Prostate gland (tissue), 2 donors: ENCODE results near the gene SH3BP4. TPM values are rescaled to one million over a fixed set of nuclear protein-coding genes. Genes with fewer than 3 reads are reported as not detected.

Experiments used
- DNase-seq: peaks from one replicate; pipeline ENCODE4 v3.0.0-alpha.2; 2019; ENCODE audit warnings: low spot score
- H3K27ac ChIP-seq, 2 donors: fragments of 200-600 bp; sonication (generic); 2 replicates each; pipeline ENCODE4 v1.5.1; 2017 to 2019
- H3K27me3 ChIP-seq: fragments of 200-600 bp; sonication (generic); replicated peaks from 2 replicates; pipeline ENCODE4 v1.5.1; 2019; ENCODE audit not compliant: insufficient read depth
- H3K36me3 ChIP-seq, 2 donors: fragments of 200-600 bp; sonication (generic); 1 replicate in 1 of 2; 2 replicates in 1 of 2; pipeline versions ENCODE4 v1.5.1 to v1.8.1; 2017 to 2019
- H3K4me1 ChIP-seq: fragments of 200-600 bp; sonication (generic); replicated peaks from 2 replicates; pipeline ENCODE4 v1.5.1; 2019
- H3K4me3 ChIP-seq, 2 donors: fragments of 200-600 bp; sonication (generic); 2 replicates each; pipeline ENCODE4 v1.5.1; 2017 to 2019
- H3K9me3 ChIP-seq: fragments of 200-600 bp; sonication (generic); 2 replicates; pipeline ENCODE4 v1.5.1; 2017
- CTCF ChIP-seq, 4 experiments: fragments of 200-600 bp in 2 of 4; fragments of 450-650 bp in 2 of 4; sonication (generic) in 2 of 4; IDR thresholded peaks; 1 replicate in 3 of 4; 2 replicates in 1 of 4; pipeline ENCODE4 v1.5.1; 2016 to 2019; ENCODE audit warnings: antibody characterized with exemption in 4 of 4, mild to moderate bottlenecking in 2 of 4, moderate library complexity in 2 of 4
- POLR2A ChIP-seq: fragments of 450-650 bp; IDR thresholded peaks from one replicate; pipeline ENCODE4 v1.6.1; 2016; ENCODE audit warnings: antibody characterized with exemption, mild to moderate bottlenecking
- POLR2AphosphoS5 ChIP-seq: sonication (generic); formaldehyde crosslinking; IDR thresholded peaks from one replicate; pipeline ENCODE4 v1.6.1; 2017; ENCODE audit warnings: antibody characterized with exemption
- WGBS: methylation state at CpG from one replicate; pipeline ENCODE4 v1.1.5; 2018; 5-methylcytosine and 5-hydroxymethylcytosine counted together
- intact Hi-C: fragments of 100-400 bp; cut with DNase I; formaldehyde crosslinking; loops from one replicate; pipeline ENCODE4 v1.14.2; 2022
- total RNA-seq, 2 donors: library from RNA; depleted of rRNA; stranded (reverse); fragments of >200 nt; gene quantifications; one replicate each; pipeline ENCODE4 v1.1.0, GENCODE V29; 2016

Gene SH3BP4
- total RNA-seq, 2 donors from 2014 or later = 86.7 to 134 TPM

DNA sequence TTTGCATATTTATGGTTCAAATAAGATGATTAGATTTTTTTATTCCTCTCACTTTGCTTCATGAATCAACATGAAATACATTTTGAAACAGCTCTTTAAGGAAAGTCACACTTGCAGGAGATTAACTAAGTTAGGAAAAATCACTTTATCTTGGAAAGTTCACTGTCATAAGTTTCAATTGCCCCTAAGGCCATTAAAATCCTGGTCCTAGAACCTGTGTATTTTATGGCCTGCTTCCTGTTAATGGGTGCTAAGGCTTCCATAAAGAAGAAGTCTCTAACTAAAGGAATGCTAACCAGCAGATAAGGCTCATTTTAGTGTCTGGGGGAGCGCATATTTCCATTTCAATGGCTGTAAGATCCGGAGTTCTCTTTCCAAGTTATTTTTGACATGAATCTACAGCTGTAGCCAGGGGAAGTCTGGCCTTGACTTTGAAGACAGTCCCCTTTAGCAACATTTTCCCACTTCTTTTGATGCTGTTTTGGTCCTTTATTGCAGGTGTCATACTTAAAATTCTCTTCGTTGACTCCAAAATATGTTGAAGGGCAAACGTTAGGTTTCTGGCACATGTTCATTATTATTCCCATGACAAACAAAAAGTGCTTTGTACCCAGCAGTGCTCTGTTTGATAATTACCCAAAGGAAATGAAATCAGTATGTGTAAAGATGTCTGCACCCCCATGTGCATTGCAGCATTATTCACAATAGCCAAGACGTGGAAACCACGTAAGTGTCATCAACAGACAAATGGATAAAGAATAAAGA is 34.4 kb upstream of the SH3BP4 start:
- intact Hi-C loops = no loop called here
- Histone ChIP-seq H3K4me1 (no peaks in the 10 kb centered on the region), H3K36me3 (no peaks in the 10 kb centered on the region), H3K27ac (no peak overlapping the region), H3K9me3 (no peaks in the 10 kb centered on the region), H3K27me3 (no peaks in the 10 kb centered on the region), H3K4me3 (no peak overlapping the region)
- WGBS = 33% methylated on average over 6 of the region's 6 CpGs
- DNase-seq = no peak
- no peak for TF ChIP-seq CTCF (IDR thresholded peaks at IDR 0.05)
- TF ChIP-seq POLR2AphosphoS5 = no peak
- no peak for TF ChIP-seq POLR2A

DNA sequence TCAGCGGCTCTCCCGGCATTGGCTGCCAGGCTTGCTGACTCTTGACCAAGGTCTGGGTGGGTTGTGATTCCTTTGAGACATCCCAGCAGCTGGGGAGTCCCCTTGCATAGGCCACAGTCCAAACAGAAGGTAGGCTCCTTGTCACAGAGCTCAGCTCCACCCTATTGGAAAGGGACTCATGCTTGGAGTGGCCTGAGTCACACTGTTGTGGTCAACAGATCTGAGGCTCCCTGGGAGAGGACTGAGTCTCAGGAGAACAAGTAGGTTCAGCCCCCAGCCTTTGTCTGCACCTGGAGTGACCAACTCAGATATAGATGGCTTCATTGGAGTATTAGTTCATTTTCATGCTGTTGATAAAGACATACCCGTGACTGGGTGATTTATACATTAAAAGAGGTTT is 32.1 kb upstream of the SH3BP4 start:
- no peaks in the 10 kb centered on the region for H3K4me1 ChIP-seq
- intact Hi-C loops = no loop called here
- H3K36me3 ChIP-seq = no peaks in the 10 kb centered on the region
- H3K27me3 ChIP-seq = no peaks in the 10 kb centered on the region
- TF ChIP-seq POLR2AphosphoS5 (no peak), POLR2A (no peak)
- 95% methylated on average over 3 of the region's 3 CpGs for WGBS
- no peaks in the 10 kb centered on the region for H3K9me3 ChIP-seq
- no peak overlapping the region for H3K27ac ChIP-seq
- DNase-seq = no peak
- no peak overlapping the region for H3K4me3 ChIP-seq

DNA sequence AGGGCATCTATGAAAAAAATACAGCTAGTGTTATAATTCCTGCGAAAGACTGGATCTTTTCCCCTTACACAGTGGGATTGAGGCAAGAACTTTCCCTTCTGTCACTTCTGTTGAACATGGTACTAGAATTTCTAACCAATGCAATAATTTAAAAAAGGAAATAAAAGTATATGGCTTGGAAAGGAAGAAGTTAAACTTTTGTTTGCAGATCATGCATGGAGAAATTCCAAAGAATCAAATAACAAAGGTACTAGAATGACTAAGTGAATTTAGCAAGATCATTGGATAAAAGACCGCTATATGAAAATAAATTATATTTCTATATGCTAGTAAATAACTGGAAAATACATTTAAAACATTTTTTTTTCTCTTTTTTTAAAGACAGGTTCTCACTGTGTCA is 31.0 kb upstream of the SH3BP4 start:
- no peak for DNase-seq
- no peak overlapping the region for H3K27ac ChIP-seq
- H3K4me1 ChIP-seq = no peaks in the 10 kb centered on the region
- H3K4me3 ChIP-seq = no peak overlapping the region
- no peaks in the 10 kb centered on the region for H3K36me3 ChIP-seq
- WGBS = 63% methylated on average over 2 of the region's 2 CpGs
- intact Hi-C loops = no loop called here
- no peaks in the 10 kb centered on the region for H3K27me3 ChIP-seq
- TF ChIP-seq POLR2AphosphoS5 (no peak), CTCF (IDR thresholded peaks at IDR 0.05) (no peak), POLR2A (no peak)
- H3K9me3 ChIP-seq = no peaks in the 10 kb centered on the region

- Histone ChIP-seq H3K9me3 (no peaks in the 10 kb centered on the region), H3K27ac (no peak overlapping the region), H3K4me1 (no peaks in the 10 kb centered on the region), H3K4me3 (no peak overlapping the region), H3K36me3 (no peaks in the 10 kb centered on the region), H3K27me3 (no peaks in the 10 kb centered on the region)
- TF ChIP-seq POLR2AphosphoS5 (no peak), POLR2A (no peak), CTCF (IDR thresholded peaks at IDR 0.05) (no peak)
- WGBS = 94% methylated on average over 11 of the region's 11 CpGs
- no peak for DNase-seq
- intact Hi-C loops = no loop called here
These were observed 22.8 kb upstream of the SH3BP4 start for GRCh38 chr2:234929002-234929401.

GRCh38 chr2:234930397-234930796 is 21.4 kb upstream of the SH3BP4 start:
- intact Hi-C loops = no loop called here
- Histone ChIP-seq H3K27me3 (no peaks in the 10 kb centered on the region), H3K27ac (no peak overlapping the region), H3K9me3 (no peaks in the 10 kb centered on the region), H3K36me3 (no peaks in the 10 kb centered on the region), H3K4me3 (no peak overlapping the region), H3K4me1 (no peaks in the 10 kb centered on the region)
- no peak for TF ChIP-seq POLR2AphosphoS5
- TF ChIP-seq POLR2A = no peak
- WGBS = 57% methylated on average over 4 of the region's 4 CpGs
- DNase-seq = no peak

DNA sequence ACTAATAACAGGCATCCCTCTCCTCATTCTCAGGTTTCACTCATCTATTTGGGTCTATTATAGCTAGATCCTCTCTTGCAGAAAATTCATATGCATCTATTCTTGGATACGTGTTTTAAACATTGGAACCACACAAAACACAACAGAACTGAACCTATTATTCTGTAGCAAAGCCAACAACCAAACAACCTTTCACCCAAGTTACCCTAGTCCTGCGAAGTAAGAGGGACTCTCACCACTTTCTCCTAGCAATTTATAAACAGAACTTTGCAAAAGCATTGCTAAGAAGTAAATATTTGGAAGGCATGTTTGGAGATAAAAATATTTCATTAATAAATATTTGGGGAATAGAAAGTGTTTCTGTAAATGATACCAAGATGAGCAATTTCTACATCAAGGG is 20.4 kb upstream of the SH3BP4 start:
- no peak overlapping the region for H3K4me3 ChIP-seq
- no peaks in the 10 kb centered on the region for H3K9me3 ChIP-seq
- no peak overlapping the region for H3K27ac ChIP-seq
- no peaks in the 10 kb centered on the region for H3K27me3 ChIP-seq
- no peaks in the 10 kb centered on the region for H3K36me3 ChIP-seq
- no peak for DNase-seq
- no peak for TF ChIP-seq POLR2A
- no peak for TF ChIP-seq CTCF (IDR thresholded peaks at IDR 0.05)
- TF ChIP-seq POLR2AphosphoS5 = no peak
- intact Hi-C loops = no loop called here
- 79% methylated on average over 2 of the region's 2 CpGs for WGBS
- H3K4me1 ChIP-seq = no peaks in the 10 kb centered on the region
